SK-N-SH treated with all-trans-retinoic acid at 6 μM for 48 hours (cell line): ENCODE measurements around the gene CCDC77.
"Not testable (repeated sequence)": the region's sequence is repeated elsewhere in the genome, so short reads cannot be mapped to it uniquely, and the experiment has no call there.

Experiments used
- ESRRG ChIP-seq: fragments of 250-450 bp; sonication (Bioruptor Pico); IDR thresholded peaks from 2 replicates; pipeline ENCODE4 v1.6.1; 2021; ENCODE audit warnings: mild to moderate bottlenecking
- GLIS3 ChIP-seq: fragments of 250-450 bp; sonication (Bioruptor Pico); IDR thresholded peaks from 2 replicates; pipeline ENCODE4 v1.5.0; 2020; ENCODE audit warnings: mild to moderate bottlenecking, moderate library complexity
- OSR1 ChIP-seq: fragments of 250-450 bp; sonication (Bioruptor Pico); IDR thresholded peaks from 2 replicates; pipeline ENCODE4 v1.8.0; 2022; ENCODE audit warnings: moderate library complexity, mild to moderate bottlenecking, inconsistent platforms
- POU6F1 ChIP-seq: fragments of 250-450 bp; sonication (Bioruptor Pico); IDR thresholded peaks from 2 replicates; pipeline ENCODE4 v1.8.0; 2021; ENCODE audit warnings: low read depth, mild to moderate bottlenecking, moderate library complexity, borderline replicate concordance
- TOX ChIP-seq: fragments of 250-450 bp; sonication (Bioruptor Pico); IDR thresholded peaks from 2 replicates; pipeline ENCODE4 v1.8.0; 2021; ENCODE audit warnings: mild to moderate bottlenecking, moderate library complexity, borderline replicate concordance
- ZFP3 ChIP-seq: fragments of 250-450 bp; sonication (Bioruptor Pico); IDR thresholded peaks from 2 replicates; pipeline ENCODE4 v1.5.0; 2020; ENCODE audit warnings: mild to moderate bottlenecking, moderate library complexity
- ZFP30 ChIP-seq: fragments of 450-650 bp; formaldehyde crosslinking; IDR thresholded peaks from 2 replicates; pipeline ENCODE4 v1.5.0; 2022; ENCODE audit warnings: mild to moderate bottlenecking, moderate library complexity
- TF ChIP-seq, protein P1 (sequence below): fragments of 250-450 bp; sonication (Bioruptor Pico); IDR thresholded peaks from 2 replicates; pipeline ENCODE4 v1.5.0; 2020; ENCODE audit warnings: mild to moderate bottlenecking, moderate library complexity

- TF ChIP-seq ESRRG (CRISPR knock-in tag); ZFP30 (CRISPR knock-in tag); TOX; ZFP3 (CRISPR knock-in tag); GLIS3 (CRISPR knock-in tag); POU6F1; OSR1 (CRISPR knock-in tag): not testable (repeated sequence)
- TF ChIP-seq, protein P1, sequence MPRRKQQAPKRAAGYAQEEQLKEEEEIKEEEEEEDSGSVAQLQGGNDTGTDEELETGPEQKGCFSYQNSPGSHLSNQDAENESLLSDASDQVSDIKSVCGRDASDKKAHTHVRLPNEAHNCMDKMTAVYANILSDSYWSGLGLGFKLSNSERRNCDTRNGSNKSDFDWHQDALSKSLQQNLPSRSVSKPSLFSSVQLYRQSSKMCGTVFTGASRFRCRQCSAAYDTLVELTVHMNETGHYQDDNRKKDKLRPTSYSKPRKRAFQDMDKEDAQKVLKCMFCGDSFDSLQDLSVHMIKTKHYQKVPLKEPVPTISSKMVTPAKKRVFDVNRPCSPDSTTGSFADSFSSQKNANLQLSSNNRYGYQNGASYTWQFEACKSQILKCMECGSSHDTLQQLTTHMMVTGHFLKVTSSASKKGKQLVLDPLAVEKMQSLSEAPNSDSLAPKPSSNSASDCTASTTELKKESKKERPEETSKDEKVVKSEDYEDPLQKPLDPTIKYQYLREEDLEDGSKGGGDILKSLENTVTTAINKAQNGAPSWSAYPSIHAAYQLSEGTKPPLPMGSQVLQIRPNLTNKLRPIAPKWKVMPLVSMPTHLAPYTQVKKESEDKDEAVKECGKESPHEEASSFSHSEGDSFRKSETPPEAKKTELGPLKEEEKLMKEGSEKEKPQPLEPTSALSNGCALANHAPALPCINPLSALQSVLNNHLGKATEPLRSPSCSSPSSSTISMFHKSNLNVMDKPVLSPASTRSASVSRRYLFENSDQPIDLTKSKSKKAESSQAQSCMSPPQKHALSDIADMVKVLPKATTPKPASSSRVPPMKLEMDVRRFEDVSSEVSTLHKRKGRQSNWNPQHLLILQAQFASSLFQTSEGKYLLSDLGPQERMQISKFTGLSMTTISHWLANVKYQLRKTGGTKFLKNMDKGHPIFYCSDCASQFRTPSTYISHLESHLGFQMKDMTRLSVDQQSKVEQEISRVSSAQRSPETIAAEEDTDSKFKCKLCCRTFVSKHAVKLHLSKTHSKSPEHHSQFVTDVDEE, result not testable (repeated sequence)
These were observed 34.3 kb downstream of the CCDC77 start for GRCh38 chr12:435737-436136.
